CD4-positive, alpha-beta T cell treated with Interferon gamma for 1 hour (primary cell): ENCODE measurements around the gene EIF3D.

Experiments
- DNase-seq: peaks from one replicate; pipeline ENCODE4 v3.0.0-alpha.2; 2020

EIF3D gene, protein sequence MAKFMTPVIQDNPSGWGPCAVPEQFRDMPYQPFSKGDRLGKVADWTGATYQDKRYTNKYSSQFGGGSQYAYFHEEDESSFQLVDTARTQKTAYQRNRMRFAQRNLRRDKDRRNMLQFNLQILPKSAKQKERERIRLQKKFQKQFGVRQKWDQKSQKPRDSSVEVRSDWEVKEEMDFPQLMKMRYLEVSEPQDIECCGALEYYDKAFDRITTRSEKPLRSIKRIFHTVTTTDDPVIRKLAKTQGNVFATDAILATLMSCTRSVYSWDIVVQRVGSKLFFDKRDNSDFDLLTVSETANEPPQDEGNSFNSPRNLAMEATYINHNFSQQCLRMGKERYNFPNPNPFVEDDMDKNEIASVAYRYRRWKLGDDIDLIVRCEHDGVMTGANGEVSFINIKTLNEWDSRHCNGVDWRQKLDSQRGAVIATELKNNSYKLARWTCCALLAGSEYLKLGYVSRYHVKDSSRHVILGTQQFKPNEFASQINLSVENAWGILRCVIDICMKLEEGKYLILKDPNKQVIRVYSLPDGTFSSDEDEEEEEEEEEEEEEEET

DNA sequence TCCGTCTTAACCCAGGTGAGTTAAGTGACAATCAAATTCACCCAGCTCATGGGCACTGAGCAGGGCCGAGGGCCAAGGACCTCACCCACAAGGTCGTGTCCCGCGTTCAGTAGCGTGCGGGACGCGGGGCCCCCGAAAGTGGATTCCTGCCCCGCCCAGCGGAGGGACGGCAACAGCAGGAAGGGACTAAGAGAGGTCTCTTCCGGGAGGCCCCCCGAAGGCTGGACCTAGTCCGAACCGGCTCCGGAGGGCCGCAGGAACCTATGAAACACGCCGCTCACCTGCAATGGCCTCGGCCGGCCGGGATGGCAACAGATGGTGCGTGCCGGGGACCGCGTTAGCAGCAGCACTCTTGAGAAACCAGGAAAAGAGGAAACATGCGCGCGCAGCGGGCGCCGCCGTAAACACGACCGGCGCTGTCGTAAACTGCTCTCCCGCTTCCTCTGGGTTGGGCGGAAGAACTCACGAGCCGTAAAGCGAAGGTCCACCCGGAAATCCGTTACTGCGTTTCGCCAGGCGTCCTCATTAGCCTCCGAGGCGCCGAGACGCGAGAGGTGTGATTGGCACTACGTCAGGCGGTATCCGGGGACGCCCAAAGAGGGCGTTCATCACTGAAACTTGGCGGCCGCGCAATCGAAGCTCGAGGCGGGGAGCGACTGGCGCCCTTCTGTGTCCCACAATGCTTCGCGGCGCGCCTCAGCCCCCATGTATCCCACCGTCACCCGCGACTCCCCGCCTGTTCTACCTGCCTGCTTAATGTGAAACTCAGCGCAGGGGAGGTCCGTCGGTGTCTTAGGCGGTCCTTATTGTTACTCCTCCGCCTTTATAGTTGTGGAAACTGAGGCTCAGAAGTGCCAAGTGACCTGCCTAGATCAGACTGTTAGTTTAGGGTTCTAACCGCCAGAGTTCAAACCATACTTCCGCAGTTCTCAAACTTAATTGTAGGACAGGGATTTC lies at the start of gene EIF3D:
EIF3D (minus strand) TSS at position 372 of the 957 bp plus-strand sequence. CDS start 3,045 bp downstream, outside the sequence.
- DNase-seq, result peak; percentile 100

DNA sequence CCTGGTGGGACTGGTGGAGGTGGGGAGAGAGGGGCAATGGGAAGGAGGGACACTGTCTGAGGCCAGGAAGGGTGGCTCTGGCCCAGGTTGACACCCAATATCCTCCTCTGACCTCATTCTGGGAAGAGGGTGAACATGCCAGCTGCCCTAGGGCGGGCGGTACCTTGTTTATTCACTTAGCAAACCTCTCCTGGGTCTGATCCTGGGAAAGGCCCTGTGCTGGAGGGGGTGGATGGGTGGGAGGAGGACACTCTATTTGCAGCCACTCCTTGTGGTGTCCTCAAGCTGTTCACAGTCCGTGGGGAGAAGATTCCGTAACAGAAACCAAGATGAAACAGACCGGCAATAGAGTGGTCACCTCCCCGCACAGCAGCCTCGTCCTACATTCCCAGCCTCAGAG lies 49.7 kb upstream of the EIF3D start:
- no peak for DNase-seq

DNA sequence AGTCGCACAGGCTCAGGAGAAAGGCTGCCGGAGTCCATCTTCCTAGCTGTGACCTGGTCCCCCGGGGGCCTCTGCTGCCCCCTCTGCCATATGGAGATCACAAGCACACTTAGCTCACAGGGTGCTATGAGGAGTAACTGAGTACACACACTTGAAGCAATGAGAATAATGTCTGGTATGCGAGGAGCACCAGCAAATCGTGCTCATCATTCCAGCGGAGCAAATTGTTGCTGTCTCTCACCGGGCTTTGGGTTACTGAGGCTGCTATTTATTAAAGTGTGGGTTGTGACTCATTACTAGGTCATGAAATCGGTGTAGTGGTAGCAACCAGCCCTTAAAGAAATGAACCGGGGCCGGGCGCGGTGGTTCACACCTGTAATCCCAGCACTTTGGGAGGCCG lies 48.1 kb upstream of the EIF3D start:
- no peak for DNase-seq

DNA sequence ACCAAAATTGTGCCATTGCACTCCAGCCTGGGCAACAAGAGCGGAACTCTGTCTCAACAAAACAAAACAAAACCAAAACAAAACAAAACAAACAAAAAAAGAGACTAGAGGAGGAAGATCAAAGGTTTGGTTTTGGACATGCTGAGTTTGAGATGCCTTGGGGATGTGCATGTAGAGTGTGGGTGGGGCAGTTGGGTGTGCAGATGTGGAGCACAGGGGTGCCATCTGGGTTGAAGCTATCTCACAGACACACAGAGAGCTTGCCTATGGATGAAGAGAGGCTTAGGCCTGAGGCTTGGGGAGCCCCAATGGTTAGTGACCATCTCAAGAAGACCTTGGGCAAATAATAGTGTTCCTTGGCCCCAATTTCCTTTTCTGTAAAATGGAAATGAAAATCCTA lies 45.8 kb upstream of the EIF3D start:
- no peak for DNase-seq

DNA sequence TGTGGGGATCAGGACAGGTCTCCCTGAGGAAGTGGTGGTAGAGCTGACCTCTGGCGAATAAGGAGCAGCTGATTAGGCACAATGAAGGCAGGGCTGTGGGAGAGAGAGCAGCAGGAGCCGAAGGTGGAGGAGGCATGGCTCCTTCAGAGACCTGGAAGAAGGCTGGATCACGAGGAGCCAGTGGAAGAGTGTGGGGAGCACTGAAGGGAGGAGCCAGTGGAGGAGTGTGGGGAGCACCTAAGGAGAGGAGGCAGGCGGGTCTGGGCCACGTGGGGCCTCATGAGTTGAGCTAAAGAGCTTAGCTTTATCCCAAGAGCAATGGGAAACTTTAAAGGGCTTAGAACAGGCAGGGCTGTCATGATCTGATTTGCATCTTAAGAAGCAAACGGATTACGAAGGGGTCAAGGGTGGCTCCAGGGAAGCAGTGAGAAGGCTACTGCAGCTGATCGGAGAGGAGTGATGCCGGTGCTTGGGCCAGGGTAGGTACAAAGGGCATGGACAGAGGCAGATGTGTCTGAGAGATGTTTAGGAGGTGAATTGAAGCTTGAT lies 44.9 kb upstream of the EIF3D start:
- DNase-seq, result no peak

DNA sequence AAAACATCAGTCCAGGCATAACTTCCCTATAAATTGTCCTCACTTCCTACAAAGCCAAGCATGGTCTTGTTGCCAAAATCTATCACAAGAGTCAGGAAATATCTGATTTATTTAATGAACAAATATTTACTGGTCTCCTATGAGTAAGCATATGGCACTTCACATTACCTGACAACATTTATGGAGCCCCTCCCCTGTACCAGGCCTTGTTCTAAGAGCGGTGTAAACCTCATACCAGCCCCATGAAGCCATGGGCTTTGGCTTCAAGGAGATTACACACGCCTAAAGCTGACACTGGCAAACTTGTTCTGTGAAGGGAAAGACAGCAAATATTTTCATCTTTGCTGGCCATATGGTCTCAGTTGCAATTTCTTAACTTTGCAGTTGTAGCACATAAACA lies 43.0 kb upstream of the EIF3D start:
- no peak for DNase-seq

DNA sequence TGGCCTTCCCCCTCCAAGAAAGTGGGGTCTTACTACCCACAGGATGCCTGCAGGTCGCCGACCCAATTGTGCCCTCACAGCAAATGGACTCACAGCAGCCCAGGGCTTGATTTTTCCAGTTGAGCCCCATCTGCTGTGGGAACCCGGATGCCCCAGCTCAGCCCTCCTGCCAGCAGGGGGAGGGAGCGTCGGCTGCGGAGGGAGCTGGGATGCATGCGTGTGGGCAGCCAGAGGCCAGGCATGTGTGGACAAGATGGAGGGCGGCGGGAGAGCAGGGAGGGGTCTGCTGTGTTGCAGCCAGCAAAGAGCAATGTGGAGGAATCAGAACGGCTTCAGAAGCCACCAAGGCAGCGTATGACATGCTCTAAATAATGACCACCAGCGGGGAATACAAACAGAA lies 41.0 kb upstream of the EIF3D start:
- DNase-seq, result no peak

DNA sequence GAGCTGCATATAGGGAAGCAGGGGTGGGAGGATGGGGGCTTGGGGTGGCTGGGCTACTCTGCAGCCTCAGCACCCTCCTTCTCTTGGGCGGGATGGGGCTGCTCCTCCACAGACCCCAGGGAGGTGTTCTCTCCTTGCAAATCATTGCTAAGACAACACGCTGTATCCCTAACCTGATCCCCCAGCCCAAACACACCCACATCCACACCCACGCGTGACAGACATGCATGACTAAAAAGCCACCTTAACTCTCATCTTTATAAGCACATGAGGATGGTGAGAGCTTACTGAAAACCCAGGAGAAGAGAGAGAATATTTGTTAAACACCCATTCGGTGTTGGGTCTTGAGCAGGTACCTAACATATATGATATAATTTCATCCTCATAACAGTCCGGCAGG lies 39.9 kb upstream of the EIF3D start:
- no peak for DNase-seq

DNA sequence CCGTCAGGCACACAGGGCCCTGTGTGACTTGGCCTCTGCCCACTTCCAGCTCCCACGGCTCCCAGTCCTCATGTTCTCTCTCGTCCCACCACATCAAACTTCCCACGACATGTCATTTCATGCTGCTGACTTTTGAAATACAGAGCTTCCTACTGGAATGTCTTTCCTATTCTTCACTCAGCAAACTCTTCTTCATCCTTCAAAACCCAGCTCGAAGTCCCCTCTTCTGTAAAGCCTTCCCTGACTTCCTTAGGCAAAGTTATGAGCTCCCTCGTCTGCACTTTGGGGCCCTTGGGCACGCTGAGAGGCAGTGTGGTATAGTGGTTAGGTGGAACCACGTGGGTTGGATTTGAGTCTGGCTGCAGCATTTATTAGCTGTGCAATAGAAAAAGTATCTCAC lies 37.8 kb upstream of the EIF3D start:
- no peak for DNase-seq

DNA sequence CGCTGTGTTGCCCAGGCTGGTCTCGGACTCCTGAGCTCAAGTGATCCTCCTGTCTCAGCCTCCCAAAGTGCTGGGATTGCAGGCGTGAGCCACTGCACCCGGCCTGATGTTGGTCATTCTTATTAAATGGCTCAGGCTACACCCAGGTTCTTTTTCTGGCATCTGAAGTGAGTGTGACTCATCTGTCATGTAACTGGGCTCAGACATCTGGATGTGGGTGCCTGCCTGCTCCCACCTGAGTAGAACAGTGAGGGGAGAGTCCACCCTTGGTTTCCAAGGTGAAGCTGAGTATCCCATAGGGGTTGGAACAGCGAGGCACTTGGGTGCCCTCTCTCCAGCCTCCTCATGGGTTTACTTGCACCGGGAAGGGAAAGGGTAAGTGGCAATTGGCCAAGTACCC lies 36.7 kb upstream of the EIF3D start:
- DNase-seq, result no peak

DNA sequence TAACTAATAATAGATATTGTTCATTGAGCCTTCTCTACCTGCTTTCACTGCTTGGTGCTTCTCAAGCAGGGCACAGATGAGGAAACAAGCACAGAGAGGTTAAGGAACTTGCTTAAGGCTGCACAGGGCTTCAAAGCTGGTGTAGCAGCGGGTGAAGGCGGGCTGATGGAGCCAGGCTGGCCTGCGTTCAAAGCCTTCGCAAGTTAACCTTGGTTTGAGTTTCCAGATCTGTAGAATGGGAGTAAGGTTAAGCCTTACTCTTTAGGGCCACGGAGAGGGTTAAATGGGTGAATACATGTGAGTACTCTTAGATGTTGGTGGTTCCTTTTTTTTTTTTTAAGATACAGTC lies 36.2 kb upstream of the EIF3D start:
- DNase-seq, result no peak

DNA sequence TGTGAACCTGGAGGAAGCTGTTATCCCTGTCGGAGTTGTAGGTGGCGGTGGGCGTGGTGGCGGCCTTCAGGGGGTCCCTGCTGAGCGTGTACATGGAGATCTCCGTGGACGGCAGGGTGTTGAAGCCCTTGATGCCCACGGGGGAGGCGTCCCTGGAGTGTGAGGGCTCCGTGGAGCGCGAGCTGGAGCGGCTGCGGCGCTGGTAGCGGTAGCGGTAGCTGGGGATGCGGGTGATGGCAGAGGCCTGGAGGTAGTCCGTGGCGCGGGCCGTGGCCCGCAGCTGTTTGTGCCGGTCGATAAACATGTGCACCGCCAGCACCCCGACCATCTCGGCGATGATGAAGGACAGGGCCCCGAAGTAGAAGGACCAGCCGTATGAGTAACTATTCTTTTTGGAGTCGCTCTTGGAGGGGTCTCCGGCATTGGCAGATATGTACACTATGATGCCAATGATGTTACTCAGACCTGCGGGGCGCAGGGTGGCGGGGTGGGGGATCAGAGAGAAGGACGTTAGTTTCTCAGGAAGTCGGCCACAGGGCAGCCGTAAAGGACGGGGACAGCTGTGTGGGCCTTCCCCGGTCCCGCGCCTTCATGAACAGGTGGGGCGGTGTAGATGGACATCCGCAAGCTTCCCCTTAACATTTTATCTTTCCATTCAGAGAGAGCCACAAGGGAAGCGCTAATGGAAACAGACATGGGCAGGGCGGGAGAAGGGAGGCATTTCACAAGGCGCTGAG lies 35.6 kb upstream of the EIF3D start:
- DNase-seq, result no peak

DNA sequence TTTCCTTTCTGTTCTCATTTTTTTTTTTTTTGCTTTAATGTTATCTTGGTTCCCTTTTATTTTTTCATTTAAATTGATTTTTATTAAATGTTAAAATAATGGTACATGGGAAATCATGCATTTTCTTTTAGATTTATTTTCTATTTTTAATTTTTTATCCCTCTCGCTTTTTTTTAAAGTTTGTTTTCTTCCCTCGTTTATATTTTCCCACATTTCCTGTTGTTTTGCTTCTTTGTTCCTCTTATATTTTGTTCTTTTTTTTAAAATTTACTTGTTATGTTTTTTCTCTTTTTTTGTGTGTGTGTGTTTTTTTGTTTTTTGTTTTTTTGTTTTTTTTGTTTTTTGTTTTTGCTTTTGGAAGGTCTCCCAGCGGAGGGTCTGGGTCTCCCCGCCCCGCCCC lies 34.9 kb upstream of the EIF3D start:
- no peak for DNase-seq

DNA sequence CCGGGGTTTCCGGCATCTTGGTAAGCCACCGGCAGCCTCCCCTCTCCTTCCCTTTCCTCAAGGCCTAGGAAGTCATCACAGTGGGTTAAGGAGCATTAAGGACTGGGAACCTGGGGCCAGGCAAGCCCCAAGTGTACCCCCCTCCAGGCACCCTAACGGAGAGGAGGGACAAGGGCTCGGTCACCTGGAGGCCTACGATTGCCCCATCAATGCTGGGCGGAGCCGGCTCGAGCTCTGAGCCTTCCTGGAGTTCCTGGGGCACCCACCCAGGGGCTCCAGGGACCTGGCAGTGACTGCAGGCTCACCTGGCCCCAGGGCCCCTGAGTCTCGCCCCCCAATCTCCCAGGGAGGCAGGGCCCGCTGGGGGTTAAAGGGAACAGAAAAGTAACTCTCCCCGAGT lies 34.5 kb upstream of the EIF3D start:
- DNase-seq, result no peak

DNA sequence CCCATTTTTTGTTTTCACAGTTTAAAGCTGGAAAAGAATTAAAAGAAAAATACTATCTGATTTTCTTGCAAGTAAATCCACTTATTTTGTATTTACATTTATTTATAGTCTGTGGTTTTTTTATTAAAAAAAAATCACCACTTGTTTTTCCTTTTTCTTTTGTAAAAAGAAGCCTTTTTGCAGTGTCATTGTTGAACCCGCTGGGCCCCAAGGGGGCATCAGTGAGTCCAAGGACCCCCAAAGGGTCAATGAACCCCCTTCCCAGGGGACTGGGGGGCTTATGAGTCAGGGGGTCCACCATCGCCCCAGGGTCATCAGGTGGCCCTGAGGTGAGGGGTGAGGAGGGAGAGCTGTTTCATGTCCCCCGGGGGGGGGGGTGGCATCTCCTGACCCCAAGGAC lies 34.0 kb upstream of the EIF3D start:
- DNase-seq, result no peak

DNA sequence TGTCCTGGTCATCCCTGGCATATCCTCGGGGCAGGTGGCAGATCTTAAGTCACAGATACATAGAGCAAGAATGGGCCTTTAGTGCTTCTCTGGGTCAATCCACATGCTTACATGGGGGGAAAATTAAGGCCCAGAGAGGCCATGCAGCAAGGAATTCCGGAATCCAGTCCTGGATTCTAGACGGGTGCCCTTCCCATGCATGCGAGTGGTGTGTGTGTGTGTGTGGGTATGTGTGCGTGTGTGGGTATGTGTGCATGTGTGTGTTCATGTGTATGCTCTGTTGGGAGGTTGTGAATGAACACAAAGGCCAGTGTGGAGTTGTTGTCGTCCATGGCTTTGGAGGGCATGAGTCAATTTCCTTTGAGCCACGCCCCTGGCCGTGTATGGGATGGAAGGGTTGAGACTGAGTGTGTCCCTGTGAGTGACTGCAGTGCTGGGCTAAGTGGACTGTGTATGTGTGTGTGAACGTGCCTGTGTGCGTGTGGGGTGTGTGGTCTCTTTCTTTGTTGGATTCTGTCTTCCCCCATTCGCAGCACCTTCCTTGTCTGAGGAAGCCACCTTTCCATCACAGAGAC lies 33.4 kb upstream of the EIF3D start:
- DNase-seq, result no peak

DNA sequence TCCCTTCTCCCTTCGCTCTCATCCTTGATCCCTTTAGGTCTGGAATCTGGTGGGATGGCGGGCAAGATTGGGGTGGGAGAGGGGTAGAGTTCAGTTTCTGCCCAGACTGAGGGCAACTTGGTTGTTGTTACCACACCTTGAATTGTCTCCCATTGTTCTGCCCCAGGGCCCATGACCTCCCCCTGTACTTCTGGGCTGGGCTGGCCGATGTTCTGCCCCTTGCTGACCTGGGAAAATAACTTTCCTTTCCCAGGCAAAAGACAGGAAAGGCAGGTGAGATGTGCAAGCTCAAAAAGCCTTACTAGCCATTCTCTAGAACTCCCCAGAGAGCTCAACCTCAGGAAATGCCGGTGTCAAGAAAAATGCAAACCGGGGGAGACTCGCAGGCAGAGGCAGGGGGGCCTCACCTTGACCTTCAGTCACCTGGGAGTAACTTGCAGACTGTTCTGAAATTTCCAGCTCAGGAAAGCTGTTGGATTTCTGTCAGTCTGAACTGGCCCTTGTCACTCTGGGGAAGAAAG lies 32.4 kb upstream of the EIF3D start:
- DNase-seq, result no peak

DNA sequence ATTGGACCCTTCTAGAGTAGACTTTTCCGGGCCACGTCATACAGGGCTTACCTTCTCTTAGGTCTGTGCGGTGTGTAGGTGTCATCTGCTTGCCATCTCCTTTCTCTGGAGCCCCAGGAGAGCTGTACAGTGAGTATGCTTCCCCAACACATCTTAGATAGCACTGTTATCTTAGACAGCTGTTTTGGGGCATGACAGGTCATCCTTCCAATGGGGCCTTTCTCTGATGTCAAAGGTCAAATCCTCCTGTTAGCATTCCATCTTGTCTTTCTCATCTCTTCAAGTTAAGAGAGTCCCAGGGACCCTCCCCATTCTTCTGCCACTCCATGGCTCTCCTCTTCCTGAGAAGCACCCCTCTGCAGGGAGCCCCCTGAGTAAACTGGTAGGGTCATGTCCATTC lies 31.0 kb upstream of the EIF3D start:
- DNase-seq, result no peak

DNA sequence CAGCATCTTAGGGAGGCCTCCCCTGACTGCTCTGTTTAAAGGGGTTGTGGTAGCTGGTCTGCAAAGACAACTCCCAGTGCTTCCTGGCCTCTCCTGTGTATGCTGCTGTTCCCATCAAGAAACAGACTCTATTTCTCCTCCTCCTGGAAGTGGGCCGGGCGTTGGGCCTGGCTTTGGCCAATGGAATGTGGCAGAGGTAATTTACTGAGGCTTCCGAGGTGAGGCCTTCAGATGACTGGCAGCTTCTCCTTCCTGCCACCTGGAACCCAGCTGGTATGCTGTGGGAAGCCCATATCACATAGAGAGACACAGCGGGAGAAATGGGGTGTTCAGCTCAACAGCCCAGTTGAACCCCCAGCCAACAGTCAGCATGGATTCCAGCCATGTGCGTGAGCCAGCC lies 25.1 kb upstream of the EIF3D start:
- no peak for DNase-seq

DNA sequence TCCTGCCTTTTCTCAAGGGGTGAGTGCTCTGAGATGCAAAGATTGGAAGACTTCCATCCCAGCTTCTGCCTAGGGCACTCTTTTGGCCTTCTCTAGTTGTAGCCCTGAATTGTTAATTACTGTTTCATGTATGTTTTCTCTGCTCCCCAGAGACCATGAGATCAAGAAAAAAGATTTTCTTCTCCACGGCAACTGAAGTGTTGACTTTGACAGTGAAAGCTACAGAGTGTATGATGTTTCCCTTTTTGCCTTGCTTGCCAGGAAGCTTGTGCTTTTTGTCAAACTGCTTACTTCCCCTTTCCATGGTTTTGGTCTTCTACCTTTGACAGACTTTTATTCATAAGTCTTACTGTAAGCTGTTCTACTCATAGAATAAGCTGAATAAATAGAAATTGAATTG lies 23.3 kb upstream of the EIF3D start:
- DNase-seq, result peak; percentile 15

DNA sequence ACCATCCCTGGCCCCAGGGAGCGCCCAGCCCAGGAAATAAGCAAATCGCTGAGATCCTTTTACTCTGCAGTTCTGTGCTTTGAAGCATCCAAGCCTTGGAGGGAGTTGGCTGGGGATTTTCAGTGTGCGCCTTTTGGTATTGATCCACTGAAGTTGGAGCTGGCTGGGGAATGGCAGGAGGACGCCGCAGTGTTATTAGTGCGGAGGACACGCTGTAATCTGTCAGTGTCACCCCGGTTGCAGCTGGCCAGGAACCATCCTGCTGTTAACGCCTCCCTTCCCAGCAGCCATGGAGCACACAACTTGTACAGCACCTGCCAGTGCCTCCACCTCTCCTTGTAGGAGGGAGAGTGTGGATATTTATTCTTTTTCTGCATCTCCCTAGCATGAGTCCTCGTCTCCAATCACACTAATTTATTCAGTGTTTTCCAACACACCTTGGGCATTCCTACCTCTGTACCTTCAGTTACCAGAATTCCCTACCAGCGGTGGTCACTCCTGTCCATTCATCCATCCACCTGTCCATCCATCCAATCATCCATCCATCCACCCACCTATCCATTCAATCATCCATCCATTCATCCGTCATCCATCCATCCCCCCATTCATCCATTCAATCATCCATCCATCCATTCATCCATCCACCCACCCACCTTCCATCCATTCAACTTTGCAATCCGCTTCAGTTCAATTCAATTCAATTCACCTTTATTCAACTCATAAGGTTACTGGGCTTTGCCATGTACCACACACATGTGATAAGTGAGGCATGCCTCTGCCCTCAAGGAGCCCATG lies 21.9 kb upstream of the EIF3D start:
- DNase-seq, result no peak
